ENCODE results near the gene UNC79. TPM values are rescaled to one million over a fixed set of nuclear protein-coding genes. Genes with fewer than 3 reads are reported as not detected.

Gene UNC79
- total and polyA plus RNA-seq, 10 of the 15 experiments (the other 5 are each of a cell fraction or from before 2014, with no cell fraction given): 0.04 to 0.29 (median 0.14) TPM

DNA sequence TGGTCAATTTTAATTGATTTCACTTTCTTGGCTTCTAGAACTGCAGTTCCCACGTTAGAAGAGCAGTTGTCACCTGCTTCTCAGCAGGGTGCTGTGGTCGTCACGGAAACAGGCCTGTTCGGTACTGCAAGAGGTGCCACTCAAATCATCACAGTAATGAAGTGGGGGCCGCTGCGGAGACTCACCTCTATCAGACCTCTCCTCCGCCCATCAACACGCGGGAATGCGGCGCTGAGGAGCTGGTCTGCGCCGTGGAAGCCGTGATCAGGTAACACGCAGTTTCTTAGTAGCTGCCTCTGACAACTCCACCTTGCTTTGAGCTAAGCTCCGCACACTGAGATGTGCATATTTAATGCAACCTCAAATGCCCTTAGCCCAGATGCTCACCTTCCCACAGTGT is 107.2 kb downstream of the UNC79 start (continued):
- TF ChIP-seq, protein P1, sequence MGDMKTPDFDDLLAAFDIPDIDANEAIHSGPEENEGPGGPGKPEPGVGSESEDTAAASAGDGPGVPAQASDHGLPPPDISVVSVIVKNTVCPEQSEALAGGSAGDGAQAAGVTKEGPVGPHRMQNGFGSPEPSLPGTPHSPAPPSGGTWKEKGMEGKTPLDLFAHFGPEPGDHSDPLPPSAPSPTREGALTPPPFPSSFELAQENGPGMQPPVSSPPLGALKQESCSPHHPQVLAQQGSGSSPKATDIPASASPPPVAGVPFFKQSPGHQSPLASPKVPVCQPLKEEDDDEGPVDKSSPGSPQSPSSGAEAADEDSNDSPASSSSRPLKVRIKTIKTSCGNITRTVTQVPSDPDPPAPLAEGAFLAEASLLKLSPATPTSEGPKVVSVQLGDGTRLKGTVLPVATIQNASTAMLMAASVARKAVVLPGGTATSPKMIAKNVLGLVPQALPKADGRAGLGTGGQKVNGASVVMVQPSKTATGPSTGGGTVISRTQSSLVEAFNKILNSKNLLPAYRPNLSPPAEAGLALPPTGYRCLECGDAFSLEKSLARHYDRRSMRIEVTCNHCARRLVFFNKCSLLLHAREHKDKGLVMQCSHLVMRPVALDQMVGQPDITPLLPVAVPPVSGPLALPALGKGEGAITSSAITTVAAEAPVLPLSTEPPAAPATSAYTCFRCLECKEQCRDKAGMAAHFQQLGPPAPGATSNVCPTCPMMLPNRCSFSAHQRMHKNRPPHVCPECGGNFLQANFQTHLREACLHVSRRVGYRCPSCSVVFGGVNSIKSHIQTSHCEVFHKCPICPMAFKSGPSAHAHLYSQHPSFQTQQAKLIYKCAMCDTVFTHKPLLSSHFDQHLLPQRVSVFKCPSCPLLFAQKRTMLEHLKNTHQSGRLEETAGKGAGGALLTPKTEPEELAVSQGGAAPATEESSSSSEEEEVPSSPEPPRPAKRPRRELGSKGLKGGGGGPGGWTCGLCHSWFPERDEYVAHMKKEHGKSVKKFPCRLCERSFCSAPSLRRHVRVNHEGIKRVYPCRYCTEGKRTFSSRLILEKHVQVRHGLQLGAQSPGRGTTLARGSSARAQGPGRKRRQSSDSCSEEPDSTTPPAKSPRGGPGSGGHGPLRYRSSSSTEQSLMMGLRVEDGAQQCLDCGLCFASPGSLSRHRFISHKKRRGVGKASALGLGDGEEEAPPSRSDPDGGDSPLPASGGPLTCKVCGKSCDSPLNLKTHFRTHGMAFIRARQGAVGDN (IDR thresholded peaks at IDR 0.05): no peak
- TF ChIP-seq CBFB (IDR thresholded peaks at IDR 0.05; ENCODE audit: low read depth): no peak
- TF ChIP-seq MAX (IDR thresholded peaks at IDR 0.05; ENCODE audit: low read depth, low read length): no peak

DNA sequence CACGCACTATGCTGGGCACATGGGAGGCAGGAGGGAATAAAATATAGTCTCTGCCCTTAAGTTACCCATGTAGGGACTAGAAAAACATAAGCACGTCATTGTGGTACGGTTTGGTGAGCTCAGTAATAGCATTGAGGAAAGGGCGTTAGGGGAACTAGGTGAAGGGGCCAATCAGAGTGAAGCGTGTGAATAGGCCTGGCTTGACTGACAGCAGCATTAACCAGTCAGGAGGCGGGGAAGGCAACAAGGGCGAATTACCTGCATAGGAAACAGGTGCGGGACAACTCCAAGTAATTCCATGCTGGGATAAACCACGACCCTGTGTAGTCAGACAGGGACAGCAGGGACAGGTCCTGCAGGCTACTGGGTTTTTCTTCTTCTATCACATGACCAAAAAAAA is 107.7 kb downstream of the UNC79 start:
- WGBS (ENCODE audit: insufficient coverage, insufficient replicate concordance, low lambda C conversion rate, missing lambda C conversion rate): 79% methylated on average over 9 of the region's 9 CpGs
- in situ Hi-C loops (cut with MboI): loop anchor here (25.0 kb wide), 1 partner anchor 301 kb away; no protein-coding TSS in a partner anchor
- TF ChIP-seq RELB (IDR thresholded peaks at IDR 0.05; ENCODE audit: low read depth) (no peak), ATF2 (IDR thresholded peaks at IDR 0.05; ENCODE audit: low read length) (no peak), ETV6 (conservative IDR thresholded peaks at IDR 0.05 in 1 of 2, IDR thresholded peaks at IDR 0.05 in 1 of 2; ENCODE audit: borderline replicate concordance in 1 of 2, low read depth in 1 of 2) (no peak), CEBPZ (IDR thresholded peaks at IDR 0.05; ENCODE audit: low read depth, low read length) (no peak), BACH1 (IDR thresholded peaks at IDR 0.05; ENCODE audit: borderline replicate concordance) (no peak)
- TF ChIP-seq, protein P2, sequence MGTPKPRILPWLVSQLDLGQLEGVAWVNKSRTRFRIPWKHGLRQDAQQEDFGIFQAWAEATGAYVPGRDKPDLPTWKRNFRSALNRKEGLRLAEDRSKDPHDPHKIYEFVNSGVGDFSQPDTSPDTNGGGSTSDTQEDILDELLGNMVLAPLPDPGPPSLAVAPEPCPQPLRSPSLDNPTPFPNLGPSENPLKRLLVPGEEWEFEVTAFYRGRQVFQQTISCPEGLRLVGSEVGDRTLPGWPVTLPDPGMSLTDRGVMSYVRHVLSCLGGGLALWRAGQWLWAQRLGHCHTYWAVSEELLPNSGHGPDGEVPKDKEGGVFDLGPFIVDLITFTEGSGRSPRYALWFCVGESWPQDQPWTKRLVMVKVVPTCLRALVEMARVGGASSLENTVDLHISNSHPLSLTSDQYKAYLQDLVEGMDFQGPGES (IDR thresholded peaks at IDR 0.05): no peak

More for the DNA sequence above, 107.7 kb downstream of the UNC79 start:
- no peak overlapping the region for H3K27ac ChIP-seq (ENCODE audit: control insufficient read depth, insufficient read depth)
- no peaks in the 10 kb centered on the region for H4K20me1 ChIP-seq (ENCODE audit: control insufficient read depth, insufficient read depth)
- ChIA-PET CTCF (interaction anchor here (0.6 to 3.9 kb wide), 2 partner anchors 10 to 305 kb away, joined by 3 to 17 read pairs; no protein-coding TSS in a partner anchor), RAD21 (ENCODE audit: unreplicated experiment) (interaction anchor here (1.1 to 1.4 kb wide), 2 partner anchors 10 to 15 kb away, joined by 3 read pairs; no protein-coding TSS in a partner anchor), SMC1A (ENCODE audit: uncharacterized antibody, unreplicated experiment) (interaction anchor here (1.3 kb wide), 1 partner anchor 10 kb away, joined by 3 read pairs; no protein-coding TSS in a partner anchor), POLR2A (interaction anchor here (0.6 kb wide), 1 partner anchor 532 kb away, joined by 4 read pairs; no protein-coding TSS in a partner anchor)
- DNase-seq (ENCODE audit: low read depth, low spot score): no peak
- intact Hi-C loops (cut with micrococcal nuclease; ENCODE audit: unreplicated experiment): no loop called here
- no peaks in the 10 kb centered on the region for H3K9me3 ChIP-seq (replicated peaks; ENCODE audit: control insufficient read depth, insufficient read depth, low read length)
- no peak overlapping the region for H3K9ac ChIP-seq (ENCODE audit: control insufficient read depth, insufficient read depth, low read length)
- no peak for FAIRE-seq
- no TSS peak for BruUV-seq (replicated peaks)
- H3K79me2 ChIP-seq (ENCODE audit: control insufficient read depth, insufficient read depth, low read length): no peaks in the 10 kb centered on the region
- H3K4me3 ChIP-seq: no peak overlapping the region
- no peak overlapping the region for H3K4me2 ChIP-seq (ENCODE audit: control insufficient read depth, insufficient read depth)
- H3K36me3 ChIP-seq (ENCODE audit: control insufficient read depth in 2 of 2, insufficient read depth in 2 of 2, low read length in 1 of 2): no peaks in the 10 kb centered on the region
- H2AFZ ChIP-seq (ENCODE audit: control insufficient read depth, low read depth, low read length): no peak overlapping the region
- ATAC-seq: no peak
- H3K4me1 ChIP-seq (ENCODE audit: control insufficient read depth, insufficient read depth, low read length): peaks cover 4% of the 10 kb centered on the region
- H3K27me3 ChIP-seq (replicated peaks in 1 of 2; ENCODE audit: control insufficient read depth in 2 of 2, insufficient read depth in 2 of 2, low read length in 1 of 2): no peaks in the 10 kb centered on the region
